Muscle of back (tissue), 11 donors: ENCODE measurements around the gene MYO3B. TPM values are rescaled to one million over a fixed set of nuclear protein-coding genes. Genes with fewer than 3 reads are reported as not detected.

Source experiments
- DNase-seq, 3 donors: peaks; one replicate each; pipeline versions ENCODE4 v3.0.0 to v3.0.0-alpha.2; 2013
- polyA plus RNA-seq, 10 donors: library from polyadenylated mRNA; unstranded; fragments of 120-200 nt; gene quantifications; one replicate each; pipeline ENCODE4 v1.2.1, GENCODE V29; 2013; ENCODE audit not compliant: insufficient read length in 10 of 10

Gene MYO3B
- polyA plus RNA-seq, 10 donors, result 0.07 to 1.1 (median 0.16) TPM

- DNase-seq, result no peak
Observed at GRCh38 chr2:170236680-170237047, 58.7 kb downstream of the MYO3B start.

GRCh38 chr2:170237572-170238120, 59.7 kb downstream of the MYO3B start:
- DNase-seq, result no peak

- DNase-seq, result no peak
Observed at GRCh38 chr2:170238776-170239175, 60.8 kb downstream of the MYO3B start.

GRCh38 chr2:170240629-170241028, 62.7 kb downstream of the MYO3B start:
- no peak for DNase-seq

- DNase-seq, result no peak
Observed at GRCh38 chr2:170241756-170242155, 63.8 kb downstream of the MYO3B start.

GRCh38 chr2:170243118-170243837, 65.3 kb downstream of the MYO3B start:
- DNase-seq, result no peak

GRCh38 chr2:170243898-170244297, 66.0 kb downstream of the MYO3B start:
- DNase-seq, result no peak

- DNase-seq, result no peak
Observed at GRCh38 chr2:170244555-170244954, 66.6 kb downstream of the MYO3B start.

- no peak for DNase-seq
Observed at GRCh38 chr2:170245312-170245711, 67.4 kb downstream of the MYO3B start.

GRCh38 chr2:170247333-170247732, 69.4 kb downstream of the MYO3B start:
- no peak for DNase-seq

GRCh38 chr2:170247882-170248393, 70.0 kb downstream of the MYO3B start:
- no peak for DNase-seq

GRCh38 chr2:170248574-170249393, 70.8 kb downstream of the MYO3B start:
- no peak for DNase-seq

GRCh38 chr2:170249761-170250160, 71.8 kb downstream of the MYO3B start:
- no peak for DNase-seq

- no peak for DNase-seq
Observed at GRCh38 chr2:170250584-170250983, 72.6 kb downstream of the MYO3B start.

- DNase-seq, result no peak
Observed at GRCh38 chr2:170252414-170252813, 74.5 kb downstream of the MYO3B start.

- no peak for DNase-seq
Observed at GRCh38 chr2:170253721-170254230, 75.8 kb downstream of the MYO3B start.

- no peak for DNase-seq
Observed at GRCh38 chr2:170254293-170254732, 76.4 kb downstream of the MYO3B start.

GRCh38 chr2:170255137-170255536, 77.2 kb downstream of the MYO3B start:
- no peak for DNase-seq

GRCh38 chr2:170255971-170256370, 78.0 kb downstream of the MYO3B start:
- DNase-seq, result peak in 1 of 3 donors; percentile 15

GRCh38 chr2:170258382-170258781, 80.4 kb downstream of the MYO3B start:
- DNase-seq, result no peak

GRCh38 chr2:170260188-170260587, 82.2 kb downstream of the MYO3B start:
- no peak for DNase-seq

GRCh38 chr2:170261566-170261965, 83.6 kb downstream of the MYO3B start:
- DNase-seq, result no peak
